Liver (tissue), 3 donors: ENCODE data around the gene AKAP12.

Experiments used
- ATF3 ChIP-seq: IDR thresholded peaks from 2 replicates; pipeline ENCODE4 v1.6.1; 2016; ENCODE audit warnings: antibody characterized with exemption
- CTCF ChIP-seq: fragments of 150-350 bp; IDR thresholded peaks from 2 replicates; pipeline ENCODE4 v1.5.1; 2017; ENCODE audit warnings: improper control_type of control experiment, low read depth, low read length; ENCODE audit not compliant: missing input control
- EGR1 ChIP-seq, 2 donors: IDR thresholded peaks; 2 replicates each; pipeline ENCODE4 v1.6.1; 2016 to 2018; ENCODE audit warnings: antibody characterized with exemption in 2 of 2, low read depth in 2 of 2
- FOXA1 ChIP-seq: IDR thresholded peaks from 2 replicates; pipeline ENCODE4 v1.6.1; 2016; ENCODE audit warnings: antibody characterized with exemption
- GABPA ChIP-seq, 2 donors: IDR thresholded peaks in 1 of 2; conservative IDR thresholded peaks in 1 of 2; 2 replicates each; pipeline ENCODE4 v1.6.1; 2016; ENCODE audit warnings: antibody characterized with exemption in 2 of 2, mild to moderate bottlenecking in 1 of 2, moderate library complexity in 1 of 2
- JUND ChIP-seq, 2 donors: IDR thresholded peaks; 2 replicates each; pipeline ENCODE4 v1.6.1; 2016; ENCODE audit warnings: antibody characterized with exemption in 2 of 2
- MAX ChIP-seq: IDR thresholded peaks from 2 replicates; pipeline ENCODE4 v1.6.1; 2016; ENCODE audit warnings: antibody characterized with exemption
- RAD21 ChIP-seq, 2 donors: IDR thresholded peaks; 2 replicates each; pipeline ENCODE4 v1.6.1; 2016; ENCODE audit warnings: antibody characterized with exemption in 2 of 2, mild to moderate bottlenecking in 2 of 2
- REST ChIP-seq: IDR thresholded peaks from 2 replicates; pipeline ENCODE4 v1.6.1; 2016; ENCODE audit warnings: antibody characterized with exemption, mild to moderate bottlenecking
- SP1 ChIP-seq: IDR thresholded peaks from 2 replicates; pipeline ENCODE4 v1.6.1; 2018; ENCODE audit warnings: antibody characterized with exemption, mild to moderate bottlenecking
- TAF1 ChIP-seq: conservative IDR thresholded peaks from 2 replicates; pipeline ENCODE4 v1.6.1; 2016; ENCODE audit warnings: antibody characterized with exemption, mild to moderate bottlenecking
- YY1 ChIP-seq: IDR thresholded peaks from 2 replicates; pipeline ENCODE4 v1.6.1; 2016; ENCODE audit warnings: antibody characterized with exemption, mild to moderate bottlenecking
- ZBTB33 ChIP-seq: IDR thresholded peaks from 2 replicates; pipeline ENCODE4 v1.6.1; 2016; ENCODE audit warnings: antibody characterized with exemption
- donor health status: healthy.
- donor health status: healthy.

GRCh38 chr6:151207674-151208073, 32.1 kb upstream of the AKAP12 start:
- TF ChIP-seq CTCF: no peak
- no peak for TF ChIP-seq YY1
- TF ChIP-seq JUND (IDR thresholded peaks at IDR 0.05): no peak
- TF ChIP-seq ZBTB33: no peak
- TF ChIP-seq RAD21 (IDR thresholded peaks at IDR 0.05): no peak
- no peak for TF ChIP-seq FOXA1
- no peak for TF ChIP-seq MAX
- no peak for TF ChIP-seq ATF3
- no peak for TF ChIP-seq GABPA (IDR thresholded peaks at IDR 0.05 in 1 of 2, conservative IDR thresholded peaks at IDR 0.05 in 1 of 2)
- no peak for TF ChIP-seq EGR1 (IDR thresholded peaks at IDR 0.05; ENCODE audit: low read depth in 2 of 2)
- no peak for TF ChIP-seq REST
- TF ChIP-seq TAF1: no peak
- TF ChIP-seq SP1: no peak
